GM12872 (cell line): Measurements from ENCODE around the gene SLC9A5.
A peak's percentile ranks its signal among the peaks of the same experiment; 100 is the strongest.

Experiments used
- TF ChIP-seq, protein P1 (sequence below): IDR thresholded peaks from 3 replicates; pipeline ENCODE4 v1.5.1; 2011; ENCODE audit warnings: low read depth, mild to moderate bottlenecking, low read length, moderate library complexity; ENCODE audit not compliant: insufficient read depth

Gene SLC9A5, protein sequence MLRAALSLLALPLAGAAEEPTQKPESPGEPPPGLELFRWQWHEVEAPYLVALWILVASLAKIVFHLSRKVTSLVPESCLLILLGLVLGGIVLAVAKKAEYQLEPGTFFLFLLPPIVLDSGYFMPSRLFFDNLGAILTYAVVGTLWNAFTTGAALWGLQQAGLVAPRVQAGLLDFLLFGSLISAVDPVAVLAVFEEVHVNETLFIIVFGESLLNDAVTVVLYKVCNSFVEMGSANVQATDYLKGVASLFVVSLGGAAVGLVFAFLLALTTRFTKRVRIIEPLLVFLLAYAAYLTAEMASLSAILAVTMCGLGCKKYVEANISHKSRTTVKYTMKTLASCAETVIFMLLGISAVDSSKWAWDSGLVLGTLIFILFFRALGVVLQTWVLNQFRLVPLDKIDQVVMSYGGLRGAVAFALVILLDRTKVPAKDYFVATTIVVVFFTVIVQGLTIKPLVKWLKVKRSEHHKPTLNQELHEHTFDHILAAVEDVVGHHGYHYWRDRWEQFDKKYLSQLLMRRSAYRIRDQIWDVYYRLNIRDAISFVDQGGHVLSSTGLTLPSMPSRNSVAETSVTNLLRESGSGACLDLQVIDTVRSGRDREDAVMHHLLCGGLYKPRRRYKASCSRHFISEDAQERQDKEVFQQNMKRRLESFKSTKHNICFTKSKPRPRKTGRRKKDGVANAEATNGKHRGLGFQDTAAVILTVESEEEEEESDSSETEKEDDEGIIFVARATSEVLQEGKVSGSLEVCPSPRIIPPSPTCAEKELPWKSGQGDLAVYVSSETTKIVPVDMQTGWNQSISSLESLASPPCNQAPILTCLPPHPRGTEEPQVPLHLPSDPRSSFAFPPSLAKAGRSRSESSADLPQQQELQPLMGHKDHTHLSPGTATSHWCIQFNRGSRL

DNA sequence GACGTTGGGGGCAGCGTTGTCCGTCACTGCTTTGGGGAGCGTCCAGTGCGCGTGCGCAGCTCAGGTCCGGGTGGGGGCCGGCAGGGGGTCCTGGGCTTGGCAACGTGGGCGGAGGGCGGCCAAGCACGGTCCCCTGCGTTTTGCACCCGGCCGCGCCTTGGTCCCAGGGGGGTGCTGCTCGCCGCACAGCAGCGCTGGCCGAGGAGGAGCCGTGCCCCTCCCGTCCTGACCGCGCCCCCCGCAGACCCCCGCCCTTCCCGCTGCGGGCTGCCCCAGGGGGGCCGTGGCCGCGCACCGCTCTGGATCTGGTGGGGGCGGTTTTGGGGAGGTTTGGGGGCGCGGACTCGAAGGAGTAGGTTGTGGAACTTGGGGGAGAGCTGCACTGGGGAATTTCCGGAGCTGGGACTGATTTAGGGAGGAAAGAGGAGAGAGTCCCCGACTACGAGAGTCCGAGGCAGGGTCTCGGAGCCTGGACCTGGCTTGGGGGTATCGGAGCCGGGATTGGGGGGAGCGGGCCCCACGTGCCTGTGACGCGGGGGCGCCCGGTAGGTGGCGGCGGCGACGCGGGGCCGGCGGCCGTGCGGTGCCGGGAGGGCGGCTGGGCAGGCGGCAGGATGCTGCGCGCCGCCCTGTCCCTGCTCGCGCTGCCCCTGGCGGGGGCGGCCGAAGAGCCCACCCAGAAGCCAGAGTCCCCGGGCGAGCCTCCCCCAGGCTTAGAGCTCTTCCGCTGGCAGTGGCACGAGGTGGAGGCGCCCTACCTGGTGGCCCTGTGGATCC, at the start of gene SLC9A5:
SLC9A5 (plus strand) TSS at position 579 of the 777 bp plus-strand sequence; CDS start at position 615, 36 bp downstream.
- TF ChIP-seq, protein P1, sequence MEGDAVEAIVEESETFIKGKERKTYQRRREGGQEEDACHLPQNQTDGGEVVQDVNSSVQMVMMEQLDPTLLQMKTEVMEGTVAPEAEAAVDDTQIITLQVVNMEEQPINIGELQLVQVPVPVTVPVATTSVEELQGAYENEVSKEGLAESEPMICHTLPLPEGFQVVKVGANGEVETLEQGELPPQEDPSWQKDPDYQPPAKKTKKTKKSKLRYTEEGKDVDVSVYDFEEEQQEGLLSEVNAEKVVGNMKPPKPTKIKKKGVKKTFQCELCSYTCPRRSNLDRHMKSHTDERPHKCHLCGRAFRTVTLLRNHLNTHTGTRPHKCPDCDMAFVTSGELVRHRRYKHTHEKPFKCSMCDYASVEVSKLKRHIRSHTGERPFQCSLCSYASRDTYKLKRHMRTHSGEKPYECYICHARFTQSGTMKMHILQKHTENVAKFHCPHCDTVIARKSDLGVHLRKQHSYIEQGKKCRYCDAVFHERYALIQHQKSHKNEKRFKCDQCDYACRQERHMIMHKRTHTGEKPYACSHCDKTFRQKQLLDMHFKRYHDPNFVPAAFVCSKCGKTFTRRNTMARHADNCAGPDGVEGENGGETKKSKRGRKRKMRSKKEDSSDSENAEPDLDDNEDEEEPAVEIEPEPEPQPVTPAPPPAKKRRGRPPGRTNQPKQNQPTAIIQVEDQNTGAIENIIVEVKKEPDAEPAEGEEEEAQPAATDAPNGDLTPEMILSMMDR = peak; percentile 20; the same call in 2 of the 3 replicates

DNA sequence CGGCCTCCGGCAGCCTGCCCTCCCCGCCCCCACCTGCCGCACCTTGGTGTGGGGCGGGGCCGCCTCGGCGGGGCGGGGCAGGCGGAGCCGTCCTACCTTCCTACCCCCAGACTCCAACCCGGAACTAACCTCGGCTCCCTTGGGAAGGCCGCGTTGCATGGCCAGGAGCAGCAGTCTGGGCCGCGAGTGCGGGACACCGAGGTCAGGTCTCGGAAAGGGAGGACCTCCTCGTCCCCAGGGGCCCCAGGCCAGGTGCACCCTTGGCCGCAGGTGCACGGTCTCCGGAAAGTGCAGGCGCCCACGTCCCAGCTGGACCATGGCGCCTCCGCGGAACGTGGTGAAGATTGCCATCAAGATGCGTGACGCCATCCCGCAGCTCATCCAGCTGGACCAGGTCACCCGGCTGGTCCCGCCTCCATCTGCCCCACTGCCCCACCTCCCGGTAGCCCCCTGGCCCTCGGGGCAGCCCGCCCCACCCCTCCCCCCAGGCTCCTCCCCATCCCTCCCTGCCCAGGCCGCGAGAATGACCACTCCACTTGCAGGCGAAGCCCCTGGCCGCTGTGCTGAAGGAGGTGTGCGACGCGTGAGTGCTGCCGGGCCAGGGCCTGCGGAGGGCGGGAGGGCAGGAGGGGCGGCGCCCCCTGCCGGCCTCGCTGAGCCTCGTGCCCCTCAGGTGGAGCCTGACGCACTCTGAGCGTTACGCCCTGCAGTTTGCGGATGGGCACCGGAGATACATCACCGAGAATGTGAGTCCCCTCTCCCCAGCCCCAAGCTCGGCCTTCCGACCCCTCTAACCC, 49.6 kb upstream of the SLC9A5 start, which contains the start of gene ELMO3:
ELMO3 (plus strand) TSS at position 121 of the 797 bp plus-strand sequence; CDS start at position 317, 196 bp downstream.
- TF ChIP-seq, protein P1 = no peak

DNA sequence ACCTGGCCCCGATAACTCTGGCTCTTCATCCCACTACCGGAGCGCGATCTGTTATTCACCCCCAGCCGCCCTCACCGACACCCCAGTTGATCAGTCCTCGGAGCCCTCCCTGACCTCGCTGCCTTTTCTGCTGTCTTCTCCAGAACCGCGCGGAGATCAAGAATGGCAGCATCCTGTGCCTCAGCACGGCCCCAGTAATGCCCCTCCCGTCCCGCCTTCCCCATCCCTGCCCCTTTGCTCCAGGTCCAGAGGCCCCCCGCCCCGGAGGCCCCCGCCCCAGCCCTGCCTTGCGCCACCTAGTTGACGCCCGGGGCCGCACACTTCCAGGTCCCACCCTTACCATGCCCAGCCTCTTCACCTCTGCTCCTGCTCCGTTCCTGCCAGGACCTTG, 49.0 kb upstream of the SLC9A5 start:
- TF ChIP-seq, protein P1 = no peak

DNA sequence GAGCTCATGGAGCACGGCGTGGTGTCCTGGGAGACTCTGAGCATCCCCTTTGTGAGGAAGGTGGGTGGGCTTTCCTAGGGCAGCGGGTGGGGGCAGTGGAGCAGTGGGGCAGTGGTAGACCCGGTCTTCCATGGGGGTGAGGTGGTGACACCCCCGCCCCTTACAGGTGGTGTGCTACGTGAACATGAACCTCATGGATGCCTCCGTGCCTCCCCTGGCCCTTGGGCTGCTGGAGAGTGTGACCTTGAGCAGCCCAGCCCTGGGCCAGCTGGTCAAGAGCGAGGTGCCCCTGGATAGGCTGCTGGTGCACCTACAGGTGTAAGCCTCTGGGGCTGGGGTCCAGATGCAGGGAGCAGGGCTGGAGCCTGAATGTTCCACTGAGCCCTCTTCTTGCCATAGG, 48.3 kb upstream of the SLC9A5 start:
- TF ChIP-seq, protein P1 = no peak

DNA sequence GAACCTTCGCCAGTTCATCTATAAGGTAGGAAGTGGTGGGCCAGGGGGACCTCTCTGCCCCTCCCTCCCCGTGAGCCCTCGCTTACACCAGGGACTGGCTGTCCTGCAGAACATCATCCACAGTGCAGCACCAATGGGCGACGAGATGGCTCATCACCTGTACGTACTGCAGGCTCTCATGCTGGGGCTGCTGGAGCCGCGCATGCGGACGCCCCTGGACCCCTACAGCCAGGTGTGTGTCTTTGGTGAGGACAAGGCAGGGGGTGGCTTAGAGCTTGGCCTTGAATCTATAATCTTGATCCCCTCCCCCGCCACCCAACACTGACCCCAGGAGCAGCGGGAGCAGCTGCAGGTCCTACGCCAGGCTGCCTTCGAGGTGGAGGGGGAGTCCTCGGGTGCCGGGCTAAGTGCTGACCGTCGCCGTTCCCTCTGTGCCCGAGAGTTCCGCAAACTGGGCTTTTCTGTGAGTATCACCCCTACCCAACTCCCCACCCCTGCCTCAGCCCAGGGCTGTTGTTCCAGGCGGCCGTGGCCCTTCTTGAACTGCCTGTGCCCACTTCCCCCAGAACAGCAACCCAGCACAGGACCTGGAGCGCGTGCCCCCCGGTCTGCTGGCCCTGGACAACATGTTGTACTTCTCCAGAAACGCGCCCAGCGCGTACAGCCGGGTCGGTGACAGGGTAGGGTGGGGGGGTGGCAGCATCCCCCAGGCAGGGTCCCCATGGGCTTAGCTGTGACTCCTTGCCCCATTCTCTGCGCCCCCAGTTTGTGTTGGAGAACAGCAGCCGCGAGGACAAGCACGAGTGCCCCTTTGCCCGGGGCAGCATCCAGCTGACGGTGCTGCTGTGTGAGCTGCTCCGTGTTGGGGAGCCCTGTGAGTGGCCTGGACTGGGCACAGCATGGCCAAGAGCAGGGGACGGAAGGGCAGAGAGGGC, 47.1 kb upstream of the SLC9A5 start:
- TF ChIP-seq, protein P1 = no peak

DNA sequence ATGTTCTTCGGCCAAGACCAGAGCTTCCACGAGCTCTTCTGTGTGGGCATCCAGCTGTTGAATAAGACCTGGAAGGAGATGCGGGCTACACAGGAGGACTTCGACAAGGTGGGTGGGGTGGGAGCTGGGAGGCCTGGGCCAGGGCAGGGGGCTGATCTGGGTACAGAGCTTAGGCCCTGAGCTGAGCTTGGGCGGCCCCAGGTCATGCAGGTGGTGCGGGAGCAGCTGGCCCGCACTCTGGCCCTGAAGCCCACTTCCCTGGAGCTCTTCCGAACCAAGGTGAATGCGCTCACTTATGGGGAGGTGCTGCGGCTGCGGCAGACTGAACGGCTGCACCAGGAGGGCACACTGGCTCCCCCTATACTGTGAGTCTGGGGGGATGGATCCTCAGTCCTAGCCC, 46.4 kb upstream of the SLC9A5 start:
- TF ChIP-seq, protein P1 = no peak
